GM23248 (cell line): ENCODE results near the gene TSEN2.

Experiments used
- EZH2 ChIP-seq: fragments of 200-600 bp; sonication (generic); IDR thresholded peaks from 2 replicates; pipeline ENCODE4 v1.6.1; 2018; ENCODE audit warnings: antibody characterized with exemption, mild to moderate bottlenecking; ENCODE audit not compliant: insufficient read depth, poor library complexity, severe bottlenecking
- EZH2phosphoT487 ChIP-seq: fragments of 200-600 bp; sonication (generic); IDR thresholded peaks from 2 replicates; pipeline ENCODE4 v1.6.1; 2018; ENCODE audit warnings: antibody characterized with exemption, moderate library complexity, mild to moderate bottlenecking, low read depth; ENCODE audit not compliant: insufficient read depth

GRCh38 chr3:12556690-12557472 is 72.6 kb downstream of the TSEN2 start, which contains the start of gene MKRN2:
- TF ChIP-seq EZH2: no peak
- no peak for TF ChIP-seq EZH2phosphoT487
